NB4 (cell line): ENCODE measurements around the gene ACD.

Source experiments
- MYC ChIP-seq: IDR thresholded peaks from 2 replicates; pipeline ENCODE4 v1.6.1; 2011; ENCODE audit warnings: low read depth, low read length
- POLR2A ChIP-seq: IDR thresholded peaks from 2 replicates; pipeline ENCODE4 v1.6.1; 2011; ENCODE audit warnings: mild to moderate bottlenecking; ENCODE audit not compliant: insufficient read length; ENCODE audit errors: extremely low read depth
- TF ChIP-seq, protein P1 (sequence below): IDR thresholded peaks from one replicate; pipeline ENCODE4 v1.5.1; 2012; ENCODE audit warnings: low read depth, low read length
- TF ChIP-seq, protein P2 (sequence below): IDR thresholded peaks from 2 replicates; pipeline ENCODE4 v1.6.1; 2011; ENCODE audit warnings: low read depth, low read length

DNA sequence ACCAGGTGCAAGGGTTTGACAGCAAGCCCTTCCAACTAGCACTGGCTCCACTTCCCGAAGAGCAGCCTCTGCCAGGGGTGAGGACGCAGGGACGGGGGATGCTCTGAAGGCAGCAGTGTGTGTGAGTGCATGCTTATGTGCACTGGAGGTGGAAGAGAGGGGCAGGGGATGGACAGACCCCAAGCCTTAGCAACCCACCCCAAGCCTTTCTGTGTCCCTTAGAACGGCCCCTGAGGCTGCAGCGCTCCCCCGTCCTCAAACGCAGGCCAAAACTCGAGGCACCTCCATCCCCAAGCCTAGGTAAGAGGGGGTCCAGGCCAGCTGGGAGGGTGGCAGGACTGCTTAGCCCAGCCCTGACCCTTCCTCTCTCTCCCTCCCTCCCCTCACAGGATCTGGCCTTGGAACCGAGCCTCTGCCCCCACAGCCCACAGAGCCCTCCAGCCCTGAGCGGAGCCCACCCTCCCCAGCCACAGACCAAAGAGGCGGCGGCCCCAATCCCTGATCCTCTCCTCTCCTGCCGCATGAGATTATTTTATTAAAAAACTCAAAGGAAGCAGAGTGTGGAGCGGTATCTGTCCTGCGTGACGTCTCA lies 2.9 kb downstream of the ACD start:
- TF ChIP-seq, protein P1, sequence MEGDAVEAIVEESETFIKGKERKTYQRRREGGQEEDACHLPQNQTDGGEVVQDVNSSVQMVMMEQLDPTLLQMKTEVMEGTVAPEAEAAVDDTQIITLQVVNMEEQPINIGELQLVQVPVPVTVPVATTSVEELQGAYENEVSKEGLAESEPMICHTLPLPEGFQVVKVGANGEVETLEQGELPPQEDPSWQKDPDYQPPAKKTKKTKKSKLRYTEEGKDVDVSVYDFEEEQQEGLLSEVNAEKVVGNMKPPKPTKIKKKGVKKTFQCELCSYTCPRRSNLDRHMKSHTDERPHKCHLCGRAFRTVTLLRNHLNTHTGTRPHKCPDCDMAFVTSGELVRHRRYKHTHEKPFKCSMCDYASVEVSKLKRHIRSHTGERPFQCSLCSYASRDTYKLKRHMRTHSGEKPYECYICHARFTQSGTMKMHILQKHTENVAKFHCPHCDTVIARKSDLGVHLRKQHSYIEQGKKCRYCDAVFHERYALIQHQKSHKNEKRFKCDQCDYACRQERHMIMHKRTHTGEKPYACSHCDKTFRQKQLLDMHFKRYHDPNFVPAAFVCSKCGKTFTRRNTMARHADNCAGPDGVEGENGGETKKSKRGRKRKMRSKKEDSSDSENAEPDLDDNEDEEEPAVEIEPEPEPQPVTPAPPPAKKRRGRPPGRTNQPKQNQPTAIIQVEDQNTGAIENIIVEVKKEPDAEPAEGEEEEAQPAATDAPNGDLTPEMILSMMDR, result no peak
- no peak for TF ChIP-seq POLR2A
- TF ChIP-seq, protein P2, sequence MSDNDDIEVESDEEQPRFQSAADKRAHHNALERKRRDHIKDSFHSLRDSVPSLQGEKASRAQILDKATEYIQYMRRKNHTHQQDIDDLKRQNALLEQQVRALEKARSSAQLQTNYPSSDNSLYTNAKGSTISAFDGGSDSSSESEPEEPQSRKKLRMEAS, result no peak
- no peak for TF ChIP-seq MYC
